GM19025 (cell line): ENCODE data around the gene ARL15.
"Not testable (repeated sequence)": the region's sequence is repeated elsewhere in the genome, so short reads cannot be mapped to it uniquely, and the experiment has no call there.

Source experiments
- ATAC-seq: cut with Tn5 transposase; IDR thresholded peaks from one replicate; pipeline ENCODE4 v1.9.1; 2021; ENCODE audit warnings: mild to moderate bottlenecking, low read depth, moderate library complexity; ENCODE audit not compliant: unreplicated experiment

The ARL15 gene

GRCh38 chr5:53878015-53878414, 432.4 kb downstream of the ARL15 start:
- no peak for ATAC-seq

GRCh38 chr5:53877243-53877642, 433.1 kb downstream of the ARL15 start:
- no peak for ATAC-seq

- ATAC-seq: no peak
Observed at GRCh38 chr5:53874409-53874808, 436.0 kb downstream of the ARL15 start.

GRCh38 chr5:53873235-53873634, 437.1 kb downstream of the ARL15 start:
- no peak for ATAC-seq

- no peak for ATAC-seq
Observed at GRCh38 chr5:53871775-53872174, 438.6 kb downstream of the ARL15 start.

GRCh38 chr5:53871050-53871449, 439.3 kb downstream of the ARL15 start:
- no peak for ATAC-seq

GRCh38 chr5:53858700-53859456, 451.5 kb downstream of the ARL15 start:
- no peak for ATAC-seq

GRCh38 chr5:53856506-53856905, 453.9 kb downstream of the ARL15 start:
- no peak for ATAC-seq

GRCh38 chr5:53836851-53837430, 473.4 kb downstream of the ARL15 start:
- not testable (repeated sequence) for ATAC-seq

- no peak for ATAC-seq
Observed at GRCh38 chr5:53834500-53834899, 475.9 kb downstream of the ARL15 start.
